ENCODE measurements around the gene MRPS23.

Gene MRPS23

GRCh38 chr17:57881783-57882351 is 32.0 kb upstream of the MRPS23 start:
- H3K27me3 ChIP-seq (replicated peaks; ENCODE audit: control insufficient read depth, insufficient read depth, low read length): peaks cover 1% of the 10 kb centered on the region; the same call in 1 of the 2 replicates
- TF ChIP-seq, protein P1, sequence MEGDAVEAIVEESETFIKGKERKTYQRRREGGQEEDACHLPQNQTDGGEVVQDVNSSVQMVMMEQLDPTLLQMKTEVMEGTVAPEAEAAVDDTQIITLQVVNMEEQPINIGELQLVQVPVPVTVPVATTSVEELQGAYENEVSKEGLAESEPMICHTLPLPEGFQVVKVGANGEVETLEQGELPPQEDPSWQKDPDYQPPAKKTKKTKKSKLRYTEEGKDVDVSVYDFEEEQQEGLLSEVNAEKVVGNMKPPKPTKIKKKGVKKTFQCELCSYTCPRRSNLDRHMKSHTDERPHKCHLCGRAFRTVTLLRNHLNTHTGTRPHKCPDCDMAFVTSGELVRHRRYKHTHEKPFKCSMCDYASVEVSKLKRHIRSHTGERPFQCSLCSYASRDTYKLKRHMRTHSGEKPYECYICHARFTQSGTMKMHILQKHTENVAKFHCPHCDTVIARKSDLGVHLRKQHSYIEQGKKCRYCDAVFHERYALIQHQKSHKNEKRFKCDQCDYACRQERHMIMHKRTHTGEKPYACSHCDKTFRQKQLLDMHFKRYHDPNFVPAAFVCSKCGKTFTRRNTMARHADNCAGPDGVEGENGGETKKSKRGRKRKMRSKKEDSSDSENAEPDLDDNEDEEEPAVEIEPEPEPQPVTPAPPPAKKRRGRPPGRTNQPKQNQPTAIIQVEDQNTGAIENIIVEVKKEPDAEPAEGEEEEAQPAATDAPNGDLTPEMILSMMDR (IDR thresholded peaks at IDR 0.05; ENCODE audit: insufficient read depth, low read length, poor library complexity, severe bottlenecking): no peak
- H3K36me3 ChIP-seq (ENCODE audit: control insufficient read depth, insufficient read depth, low read length): no peaks in the 10 kb centered on the region
- no peak overlapping the region for H3K4me3 ChIP-seq (replicated peaks; ENCODE audit: low read depth, low read length)
- DNase-seq (ENCODE audit: extremely low read depth, insufficient read length): no peak

DNA sequence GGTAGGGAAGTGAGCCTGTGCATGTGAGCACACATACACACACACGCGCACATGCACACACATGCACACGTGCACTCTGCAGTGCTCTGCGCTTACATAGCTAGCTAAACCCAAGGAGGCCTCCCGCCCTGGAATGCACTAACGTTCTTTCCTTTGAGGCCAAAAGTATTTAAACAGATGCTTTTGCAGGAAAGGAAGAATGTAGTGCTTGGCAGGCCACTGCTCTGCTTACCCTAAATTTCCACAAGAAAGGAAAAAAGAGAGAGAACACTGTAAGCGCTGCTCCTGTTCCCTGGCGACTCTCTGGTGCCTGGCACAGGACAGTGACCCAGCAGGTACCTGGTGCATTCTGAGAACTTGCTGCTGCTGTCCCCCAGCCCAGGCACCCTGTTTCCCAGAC is 31.3 kb upstream of the MRPS23 start:
- DNase-seq (ENCODE audit: extremely low read depth, insufficient read length): no peak

GRCh38 chr17:57880086-57880456 is 30.2 kb upstream of the MRPS23 start:
- TF ChIP-seq, protein P1 (IDR thresholded peaks at IDR 0.05; ENCODE audit: insufficient read depth, low read length, poor library complexity, severe bottlenecking): no peak
- Histone ChIP-seq H3K4me3 (replicated peaks; ENCODE audit: low read depth, low read length) (no peak overlapping the region), H3K27me3 (replicated peaks; ENCODE audit: control insufficient read depth, insufficient read depth, low read length) (no peaks in the 10 kb centered on the region), H3K36me3 (ENCODE audit: control insufficient read depth, insufficient read depth, low read length) (no peaks in the 10 kb centered on the region)
- DNase-seq (ENCODE audit: extremely low read depth, insufficient read length): no peak

More for the DNA sequence above, 31.3 kb upstream of the MRPS23 start:
- Histone ChIP-seq H3K4me3 (replicated peaks; ENCODE audit: low read depth, low read length) (no peak overlapping the region), H3K27me3 (replicated peaks; ENCODE audit: control insufficient read depth, insufficient read depth, low read length) (peaks cover 1% of the 10 kb centered on the region; the same call in 1 of the 2 replicates), H3K36me3 (ENCODE audit: control insufficient read depth, insufficient read depth, low read length) (no peaks in the 10 kb centered on the region)
- TF ChIP-seq, protein P1 (IDR thresholded peaks at IDR 0.05; ENCODE audit: insufficient read depth, low read length, poor library complexity, severe bottlenecking): no peak

DNA sequence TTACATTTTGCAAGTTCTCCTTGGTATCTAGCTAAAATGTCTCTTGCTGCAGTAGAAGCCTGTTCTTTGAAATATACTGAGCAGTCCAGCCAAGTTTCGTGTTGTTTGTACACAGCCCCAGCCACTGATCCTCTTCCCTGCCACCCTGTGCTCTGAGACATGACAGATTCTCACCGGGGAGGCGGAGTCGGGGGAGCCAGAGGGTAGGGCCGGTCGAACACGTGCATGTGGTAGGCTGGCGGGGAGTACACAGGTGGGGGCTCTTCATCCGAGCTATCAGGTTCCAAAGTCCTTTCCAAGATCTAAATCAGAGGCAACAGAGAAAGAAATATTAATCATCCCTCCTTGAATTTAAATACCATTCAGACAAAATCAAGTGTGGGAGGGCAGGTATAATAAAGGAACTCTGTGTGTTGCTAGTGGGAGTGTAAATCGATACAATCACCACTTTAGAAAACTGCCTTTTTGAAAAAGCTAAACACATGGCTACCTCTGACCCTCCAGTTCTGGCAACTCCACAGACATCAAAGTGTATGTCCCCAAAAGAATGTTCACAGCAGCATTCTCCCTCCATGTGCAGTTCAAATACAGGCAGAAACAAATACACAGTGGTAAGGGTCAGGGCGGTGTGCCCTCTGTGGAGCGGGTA is 29.7 kb upstream of the MRPS23 start:
- DNase-seq (ENCODE audit: extremely low read depth, insufficient read length): no peak
- no peaks in the 10 kb centered on the region for H3K36me3 ChIP-seq (ENCODE audit: control insufficient read depth, insufficient read depth, low read length)
- TF ChIP-seq, protein P1 (IDR thresholded peaks at IDR 0.05; ENCODE audit: insufficient read depth, low read length, poor library complexity, severe bottlenecking): no peak
- H3K4me3 ChIP-seq (replicated peaks; ENCODE audit: low read depth, low read length): no peak overlapping the region
- no peaks in the 10 kb centered on the region; the same call in 1 of the 2 replicates for H3K27me3 ChIP-seq (replicated peaks; ENCODE audit: control insufficient read depth, insufficient read depth, low read length)

DNA sequence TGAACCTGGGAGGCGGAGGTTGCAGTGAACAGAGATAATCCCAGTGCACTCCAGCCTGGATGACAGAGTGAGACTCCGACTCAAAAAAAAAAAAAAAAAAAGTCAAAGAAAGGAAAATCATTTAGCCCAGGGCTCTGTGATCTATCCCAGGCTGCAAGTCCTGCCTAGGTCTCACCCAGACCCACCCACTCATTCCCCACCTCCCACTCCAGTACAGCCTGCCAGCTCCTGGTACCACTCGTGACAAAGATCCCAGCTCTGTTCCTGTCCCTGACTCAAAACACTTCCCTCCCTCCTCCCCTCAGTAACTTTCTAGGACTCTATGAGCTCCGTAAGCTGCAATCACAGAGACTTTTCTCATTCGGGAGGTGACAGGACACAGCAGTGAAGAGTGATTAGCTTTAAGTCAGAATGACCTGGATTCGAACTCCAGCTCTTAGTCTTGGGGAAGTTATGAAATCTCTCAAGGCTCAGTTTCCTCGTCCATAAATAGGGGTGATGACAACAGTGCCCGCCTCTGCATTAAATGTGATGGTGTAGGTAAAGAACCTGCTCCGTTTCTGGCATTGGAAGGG is 28.0 kb upstream of the MRPS23 start:
- TF ChIP-seq, protein P1 (IDR thresholded peaks at IDR 0.05; ENCODE audit: insufficient read depth, low read length, poor library complexity, severe bottlenecking): no peak

More for the DNA sequence above, 28.0 kb upstream of the MRPS23 start:
- H3K27me3 ChIP-seq (replicated peaks; ENCODE audit: control insufficient read depth, insufficient read depth, low read length): no peaks in the 10 kb centered on the region; the same call in 1 of the 2 replicates
- no peak for DNase-seq (ENCODE audit: extremely low read depth, insufficient read length)
- no peaks in the 10 kb centered on the region for H3K36me3 ChIP-seq (ENCODE audit: control insufficient read depth, insufficient read depth, low read length)
- H3K4me3 ChIP-seq (replicated peaks; ENCODE audit: low read depth, low read length): no peak overlapping the region
